ENCODE measurements around the gene CHMP1B. TPM values are rescaled to one million over a fixed set of nuclear protein-coding genes. Genes with fewer than 3 reads are reported as not detected.

Gene CHMP1B
- total RNA-seq, 2 experiments from 2014 or later = 64.4 to 67.4 TPM

DNA sequence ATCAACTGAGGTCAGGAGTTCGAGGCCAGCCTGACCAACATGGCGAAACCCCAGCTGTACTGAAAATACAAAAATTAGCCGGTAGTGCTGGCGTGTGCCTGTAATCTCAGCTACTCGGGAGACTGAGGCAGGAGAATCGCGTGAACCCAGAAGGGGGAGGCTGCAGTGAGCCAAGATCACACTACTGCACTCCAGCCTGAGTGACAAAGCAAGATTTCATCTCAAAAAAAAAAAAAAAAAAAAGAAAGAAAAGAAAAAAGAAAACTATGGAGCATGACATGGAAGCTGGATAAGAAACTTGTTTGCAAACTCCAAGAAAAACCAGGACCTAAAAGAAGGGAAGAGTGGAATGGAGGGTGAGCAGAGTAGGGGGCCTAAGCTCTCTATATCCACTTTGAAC is 1.9 kb upstream of the CHMP1B start:
- CTCF ChIA-PET = interaction anchor here (1.0 kb wide), 1 partner anchor 23 kb away, joined by 3 read pairs; no protein-coding TSS in a partner anchor
- POLR2A ChIA-PET = interaction anchor here (1.9 to 4.8 kb wide), 4 partner anchors 9 to 146 kb away, joined by 7 to 43 read pairs (median 23); partner anchors contain the start of genes IMPA2 and MPPE1
- Histone ChIP-seq H3K4me3 (ENCODE audit: low read length) (no peak overlapping the region), H3K27me3 (ENCODE audit: control insufficient read depth in 1 of 2, insufficient read depth in 2 of 2, low read length in 2 of 2) (no peaks in the 10 kb centered on the region), H3K36me3 (ENCODE audit: insufficient read depth, low read length) (peaks cover 4% of the 10 kb centered on the region), H3K9me3 (ENCODE audit: control insufficient read depth in 1 of 2, insufficient read depth in 1 of 2, low read length in 2 of 2) (no peaks in the 10 kb centered on the region), H3K27ac (ENCODE audit: low read depth in 1 of 2, low read length in 2 of 2) (no peak overlapping the region), H3K4me1 (ENCODE audit: insufficient read depth, low read length) (peaks cover 24% of the 10 kb centered on the region)
- ATAC-seq (ENCODE audit: poor library complexity) (no peak), DNase-seq (no peak)
- peak overlapping the region; percentile 100 for H3K4me3 Mint-ChIP-seq
- H3K9me3 Mint-ChIP-seq = no peaks in the 10 kb centered on the region
- peak overlapping the region; percentile 97 for H3K27ac Mint-ChIP-seq
- peaks cover 27% of the 10 kb centered on the region for H3K36me3 Mint-ChIP-seq (ENCODE audit: low read depth)
- TF ChIP-seq, protein P1, sequence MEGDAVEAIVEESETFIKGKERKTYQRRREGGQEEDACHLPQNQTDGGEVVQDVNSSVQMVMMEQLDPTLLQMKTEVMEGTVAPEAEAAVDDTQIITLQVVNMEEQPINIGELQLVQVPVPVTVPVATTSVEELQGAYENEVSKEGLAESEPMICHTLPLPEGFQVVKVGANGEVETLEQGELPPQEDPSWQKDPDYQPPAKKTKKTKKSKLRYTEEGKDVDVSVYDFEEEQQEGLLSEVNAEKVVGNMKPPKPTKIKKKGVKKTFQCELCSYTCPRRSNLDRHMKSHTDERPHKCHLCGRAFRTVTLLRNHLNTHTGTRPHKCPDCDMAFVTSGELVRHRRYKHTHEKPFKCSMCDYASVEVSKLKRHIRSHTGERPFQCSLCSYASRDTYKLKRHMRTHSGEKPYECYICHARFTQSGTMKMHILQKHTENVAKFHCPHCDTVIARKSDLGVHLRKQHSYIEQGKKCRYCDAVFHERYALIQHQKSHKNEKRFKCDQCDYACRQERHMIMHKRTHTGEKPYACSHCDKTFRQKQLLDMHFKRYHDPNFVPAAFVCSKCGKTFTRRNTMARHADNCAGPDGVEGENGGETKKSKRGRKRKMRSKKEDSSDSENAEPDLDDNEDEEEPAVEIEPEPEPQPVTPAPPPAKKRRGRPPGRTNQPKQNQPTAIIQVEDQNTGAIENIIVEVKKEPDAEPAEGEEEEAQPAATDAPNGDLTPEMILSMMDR (IDR thresholded peaks at IDR 0.05) = no peak
- H3K27me3 Mint-ChIP-seq = no peaks in the 10 kb centered on the region
- intact Hi-C loops (cut with DNase I, micrococcal nuclease) = loop anchor here in 1 of 2 experiments (10.0 kb wide), 2 partner anchors 1324 to 1876 kb away; partner anchors contain the start of genes FAM210A, NAPG and RNMT
- H3K4me1 Mint-ChIP-seq (ENCODE audit: low read depth) = peaks cover 45% of the 10 kb centered on the region

DNA sequence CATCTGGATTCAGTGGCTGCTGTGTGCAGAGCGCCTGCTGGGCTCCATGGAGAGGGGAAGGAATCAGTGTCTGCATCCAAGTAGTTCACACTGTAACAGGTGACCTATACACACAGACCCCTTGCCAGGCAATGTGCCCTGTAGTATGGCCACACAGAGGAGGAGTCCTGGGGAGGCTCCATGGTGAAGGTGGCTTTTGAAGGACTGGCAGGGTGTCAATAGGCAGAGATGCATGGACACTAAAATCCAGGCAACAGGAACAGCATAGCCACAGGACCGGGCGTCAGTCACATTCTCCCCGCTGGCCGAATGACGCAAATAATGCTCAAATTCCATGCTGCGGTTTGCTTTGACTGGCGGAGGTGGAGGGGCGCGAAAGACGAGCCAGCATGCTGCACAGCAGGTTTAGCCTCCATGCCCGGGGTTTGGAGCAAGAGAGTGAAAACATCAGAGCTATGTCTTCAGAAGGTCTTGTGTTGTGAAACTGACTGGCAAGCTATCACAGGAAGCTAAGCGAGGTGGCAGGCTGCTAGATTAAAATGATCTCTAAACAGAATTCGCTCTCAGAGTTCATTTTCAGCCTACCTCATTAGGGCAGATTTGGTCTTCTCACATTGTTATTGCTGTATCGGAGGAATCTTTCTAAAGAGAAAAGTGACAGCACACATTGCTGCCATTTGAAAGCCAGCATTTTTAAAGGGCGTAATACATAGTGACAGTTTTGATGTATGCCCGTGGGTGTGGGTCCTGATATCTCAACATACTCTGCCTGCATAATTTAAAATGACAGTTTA is 1.2 kb upstream of the CHMP1B start:
- POLR2A ChIA-PET = interaction anchor here (0.7 to 4.8 kb wide), 14 partner anchors 10 to 1936 kb away, joined by 3 to 43 read pairs (median 4); partner anchors contain the start of genes AFG3L2, CEP76, FAM210A and IMPA2

DNA sequence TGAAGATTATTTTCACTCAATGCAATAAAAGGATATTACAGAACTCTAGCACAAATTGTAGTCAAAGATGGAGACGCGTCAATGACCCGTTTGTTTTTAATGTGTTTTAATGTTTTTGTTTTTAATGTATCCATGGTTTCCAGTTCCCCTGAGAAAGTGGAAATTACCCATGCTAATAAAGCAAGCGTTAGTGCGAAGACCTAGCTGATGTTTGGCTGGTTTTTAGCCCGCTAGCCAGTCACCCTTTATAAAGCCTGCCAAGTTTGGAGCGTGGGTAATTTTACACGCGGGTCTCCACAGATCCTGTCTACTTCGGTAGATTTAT is 430 bp upstream of the CHMP1B start:
- TF ChIP-seq, protein P1 (IDR thresholded peaks at IDR 0.05) = no peak
- H3K27ac ChIP-seq (ENCODE audit: low read depth in 1 of 2, low read length in 2 of 2) = peak overlapping the region; percentile 85 to 92
- no peaks in the 10 kb centered on the region for H3K9me3 ChIP-seq (ENCODE audit: control insufficient read depth in 1 of 2, insufficient read depth in 1 of 2, low read length in 2 of 2)
- H3K4me1 Mint-ChIP-seq (ENCODE audit: low read depth) = peaks cover 53% of the 10 kb centered on the region
- ChIA-PET CTCF (no interaction called here), POLR2A (interaction anchor here (0.7 to 4.8 kb wide), 15 partner anchors 11 to 1937 kb away, joined by 3 to 43 read pairs (median 4); partner anchors contain the start of genes AFG3L2, CEP76, FAM210A and IMPA2)
- peaks cover 36% of the 10 kb centered on the region for H3K36me3 Mint-ChIP-seq (ENCODE audit: low read depth)
- H3K27me3 ChIP-seq (ENCODE audit: control insufficient read depth in 1 of 2, insufficient read depth in 2 of 2, low read length in 2 of 2) = no peaks in the 10 kb centered on the region
- peak; percentile 33 for ATAC-seq (ENCODE audit: poor library complexity)
- peaks cover 7% of the 10 kb centered on the region for H3K36me3 ChIP-seq (ENCODE audit: insufficient read depth, low read length)
- peaks cover 27% of the 10 kb centered on the region for H3K4me1 ChIP-seq (ENCODE audit: insufficient read depth, low read length)
- peak in 3 of 14 experiments; percentile 58 to 88 (median 84) for DNase-seq
- peak overlapping the region; percentile 100 for H3K4me3 Mint-ChIP-seq
- intact Hi-C loops (cut with DNase I, micrococcal nuclease) = loop anchor here (1.0 to 10.0 kb wide), 7 partner anchors 56 to 1938 kb away; partner anchors contain the start of genes IMPA2 (in 2 of the 2), AFG3L2 (in 1 of the 2), MPPE1 (in 1 of the 2) and NAPG (in 1 of the 2)
- H3K27ac Mint-ChIP-seq = peak overlapping the region; percentile 97
- peak overlapping the region; percentile 64 for H3K4me3 ChIP-seq (ENCODE audit: low read length)
- H3K27me3 Mint-ChIP-seq = no peaks in the 10 kb centered on the region
- H3K9me3 Mint-ChIP-seq = no peaks in the 10 kb centered on the region

More for the DNA sequence above, 1.2 kb upstream of the CHMP1B start:
- Mint-ChIP-seq H3K27ac (peak overlapping the region; percentile 97), H3K4me1 (ENCODE audit: low read depth) (peaks cover 49% of the 10 kb centered on the region), H3K9me3 (no peaks in the 10 kb centered on the region), H3K36me3 (ENCODE audit: low read depth) (peaks cover 30% of the 10 kb centered on the region), H3K27me3 (no peaks in the 10 kb centered on the region), H3K4me3 (peak overlapping the region; percentile 100)
- Histone ChIP-seq H3K4me3 (ENCODE audit: low read length) (peak overlapping the region; percentile 64), H3K9me3 (ENCODE audit: control insufficient read depth in 1 of 2, insufficient read depth in 1 of 2, low read length in 2 of 2) (no peaks in the 10 kb centered on the region), H3K27me3 (ENCODE audit: control insufficient read depth in 1 of 2, insufficient read depth in 2 of 2, low read length in 2 of 2) (no peaks in the 10 kb centered on the region), H3K36me3 (ENCODE audit: insufficient read depth, low read length) (peaks cover 7% of the 10 kb centered on the region), H3K27ac (ENCODE audit: low read depth in 1 of 2, low read length in 2 of 2) (peak overlapping the region; percentile 85 to 92), H3K4me1 (ENCODE audit: insufficient read depth, low read length) (peaks cover 27% of the 10 kb centered on the region)
- intact Hi-C loops (cut with DNase I, micrococcal nuclease) = loop anchor here (1.0 to 10.0 kb wide), 8 partner anchors 57 to 1938 kb away; partner anchors contain the start of genes NAPG (in 2 of the 2), AFG3L2 (in 1 of the 2), FAM210A (in 1 of the 2) and MPPE1 (in 1 of the 2)
- TF ChIP-seq, protein P1 (IDR thresholded peaks at IDR 0.05) = no peak
- CTCF ChIA-PET = interaction anchor here (1.0 kb wide), 1 partner anchor 24 kb away, joined by 3 read pairs; no protein-coding TSS in a partner anchor
- ATAC-seq (ENCODE audit: poor library complexity) (peak; percentile 55), DNase-seq (peak; percentile 25 to 88 (median 57))

All from CD4-positive, alpha-beta T cell (primary cell).